GM21528 (cell line): ENCODE data around the gene ATP4B.
"Not testable (repeated sequence)": the region's sequence is repeated elsewhere in the genome, so short reads cannot be mapped to it uniquely, and the experiment has no call there.

ENCODE experiments used
- ATAC-seq: cut with Tn5 transposase; IDR thresholded peaks from one replicate; pipeline ENCODE4 v1.9.1; 2021; ENCODE audit warnings: mild to moderate bottlenecking, moderate library complexity; ENCODE audit not compliant: unreplicated experiment, low FRiP score

The ATP4B gene

DNA sequence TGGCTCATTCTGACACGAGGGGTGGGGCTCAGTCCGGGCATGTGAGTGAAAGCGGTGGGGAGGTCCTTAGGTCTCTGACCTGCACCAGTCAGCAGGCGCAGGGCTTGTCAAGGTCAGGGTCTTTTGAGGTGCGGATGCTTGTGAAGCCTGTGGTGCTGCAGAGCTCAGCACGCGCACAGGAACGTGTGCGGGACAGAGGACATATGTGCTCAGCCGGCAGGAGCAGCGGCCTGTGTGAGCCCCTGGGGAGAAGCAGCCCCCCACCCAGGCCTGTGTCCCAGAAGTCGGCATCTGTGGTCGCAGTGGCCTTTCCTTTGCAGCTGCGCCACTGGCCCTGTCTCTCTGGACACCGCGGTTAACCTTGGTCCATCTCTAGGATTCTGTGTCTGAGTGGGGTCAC, 30.9 kb downstream of the ATP4B start:
- no peak for ATAC-seq

DNA sequence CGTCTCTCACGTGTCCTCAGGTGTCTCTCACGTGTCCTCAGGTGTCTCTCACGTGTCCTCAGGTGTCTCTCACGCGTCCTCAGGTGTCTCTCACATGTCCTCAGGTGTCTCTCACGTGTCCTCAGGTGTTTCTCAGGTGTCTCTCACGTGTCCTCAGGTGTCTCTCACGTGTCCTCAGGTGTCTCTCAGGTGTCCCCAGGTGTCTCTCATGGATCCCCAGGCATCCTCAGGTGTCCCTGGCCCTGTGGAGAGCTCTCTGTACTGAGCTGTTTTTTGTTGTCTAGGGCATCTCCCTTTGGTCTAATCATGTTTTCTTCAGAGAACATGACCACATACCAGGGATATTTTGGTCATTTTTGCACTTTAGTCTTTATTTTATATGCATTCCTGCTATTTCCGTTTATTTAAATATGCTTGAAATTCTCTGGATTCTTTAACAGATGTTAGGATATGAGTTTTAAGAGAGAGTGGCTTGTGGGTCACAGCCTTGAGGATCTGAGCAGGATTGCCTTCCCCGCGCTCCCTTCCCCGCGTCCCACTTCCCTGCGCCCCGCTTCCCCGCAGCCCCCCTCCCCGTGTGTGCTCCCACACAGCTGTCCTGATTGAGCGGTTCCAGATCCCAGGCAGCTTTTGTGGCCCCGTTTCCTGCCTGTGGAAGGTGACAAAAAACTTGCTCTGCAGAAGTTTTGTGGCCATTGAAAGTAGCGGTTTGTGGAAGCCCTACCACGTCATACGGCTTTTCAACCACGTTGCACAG, 31.9 kb downstream of the ATP4B start:
- no peak for ATAC-seq

DNA sequence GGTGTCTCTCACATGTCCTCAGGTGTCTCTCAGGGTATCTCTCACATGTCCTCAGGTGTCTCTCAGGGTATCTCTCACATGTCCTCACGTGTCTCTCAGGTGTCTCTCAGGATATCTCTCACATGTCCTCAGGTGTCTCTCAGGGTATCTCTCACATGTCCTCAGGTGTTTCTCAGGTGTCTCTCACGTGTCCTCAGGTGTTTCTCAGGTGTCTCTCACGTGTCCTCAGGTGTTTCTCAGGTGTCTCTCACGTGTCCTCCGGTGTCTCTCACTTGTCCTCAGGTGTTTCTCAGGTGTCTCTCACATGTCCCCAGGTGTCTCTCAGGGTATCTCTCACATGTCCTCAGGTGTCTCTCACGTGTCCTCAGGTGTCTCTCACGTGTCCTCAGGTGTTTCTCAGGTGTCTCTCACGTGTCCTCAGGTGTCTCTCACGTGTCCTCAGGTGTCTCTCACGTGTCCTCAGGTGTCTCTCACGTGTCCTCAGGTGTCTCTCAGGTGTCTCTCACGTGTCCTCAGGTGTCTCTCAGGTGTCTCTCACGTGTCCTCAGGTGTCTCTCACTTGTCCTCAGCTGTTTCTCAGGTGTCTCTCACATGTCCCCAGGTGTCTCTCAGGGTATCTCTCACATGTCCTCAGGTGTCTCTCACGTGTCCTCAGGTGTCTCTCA, 33.2 kb downstream of the ATP4B start:
- not testable (repeated sequence) for ATAC-seq

DNA sequence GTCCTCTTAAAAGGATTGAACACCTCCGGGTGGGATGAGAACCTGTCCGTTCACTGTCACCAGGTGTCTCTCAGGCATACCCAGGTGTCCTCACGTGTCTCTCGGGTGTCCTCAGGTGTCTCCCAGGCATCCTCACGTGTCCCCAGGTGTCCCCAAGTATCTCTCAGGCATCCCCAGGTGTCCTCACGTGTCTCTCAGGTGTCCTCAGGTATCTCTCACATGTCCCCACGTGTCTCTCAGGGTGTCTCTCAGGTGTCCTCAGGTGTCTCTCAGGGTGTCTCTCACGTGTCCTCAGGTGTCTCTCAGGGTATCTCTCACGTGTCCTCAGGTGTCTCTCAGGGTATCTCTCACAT, 33.8 kb downstream of the ATP4B start:
- ATAC-seq, result no peak

DNA sequence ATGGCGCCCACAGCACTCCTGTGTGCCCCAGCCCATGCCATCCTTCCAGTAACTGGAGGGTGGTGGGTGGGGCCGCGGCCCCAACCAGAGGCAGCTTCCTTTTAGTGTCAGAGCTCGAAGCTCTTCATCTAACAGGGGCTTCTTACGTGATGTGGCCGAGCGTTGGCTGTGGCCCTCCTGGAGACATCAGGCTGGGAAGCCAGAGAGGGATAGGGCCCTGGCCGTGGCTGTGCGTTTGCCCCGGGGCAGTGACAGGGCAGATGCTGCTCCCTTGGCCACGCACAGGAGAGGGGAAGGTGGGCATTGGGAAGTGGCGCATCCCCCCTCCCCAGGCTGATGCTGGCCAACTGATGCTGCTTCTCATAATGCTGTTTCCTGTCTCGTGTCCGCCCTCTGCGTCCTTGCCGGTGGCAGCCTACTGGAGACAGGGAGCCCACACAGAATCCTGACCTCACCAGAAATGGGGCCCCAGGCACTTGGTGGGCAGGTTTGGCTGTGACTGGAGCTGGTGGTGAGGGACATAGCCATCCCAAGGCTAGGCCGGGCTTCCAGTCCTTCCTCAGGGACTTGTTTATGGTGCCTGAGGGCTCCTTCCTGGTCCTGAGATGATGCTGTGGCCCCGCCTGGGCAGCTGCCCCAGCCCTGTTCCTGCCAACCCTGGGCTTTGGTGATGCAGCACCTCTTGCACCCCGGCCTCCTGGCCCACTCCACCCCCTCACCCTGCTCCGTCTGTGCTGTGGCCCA, 34.3 kb downstream of the ATP4B start:
- ATAC-seq, result no peak

DNA sequence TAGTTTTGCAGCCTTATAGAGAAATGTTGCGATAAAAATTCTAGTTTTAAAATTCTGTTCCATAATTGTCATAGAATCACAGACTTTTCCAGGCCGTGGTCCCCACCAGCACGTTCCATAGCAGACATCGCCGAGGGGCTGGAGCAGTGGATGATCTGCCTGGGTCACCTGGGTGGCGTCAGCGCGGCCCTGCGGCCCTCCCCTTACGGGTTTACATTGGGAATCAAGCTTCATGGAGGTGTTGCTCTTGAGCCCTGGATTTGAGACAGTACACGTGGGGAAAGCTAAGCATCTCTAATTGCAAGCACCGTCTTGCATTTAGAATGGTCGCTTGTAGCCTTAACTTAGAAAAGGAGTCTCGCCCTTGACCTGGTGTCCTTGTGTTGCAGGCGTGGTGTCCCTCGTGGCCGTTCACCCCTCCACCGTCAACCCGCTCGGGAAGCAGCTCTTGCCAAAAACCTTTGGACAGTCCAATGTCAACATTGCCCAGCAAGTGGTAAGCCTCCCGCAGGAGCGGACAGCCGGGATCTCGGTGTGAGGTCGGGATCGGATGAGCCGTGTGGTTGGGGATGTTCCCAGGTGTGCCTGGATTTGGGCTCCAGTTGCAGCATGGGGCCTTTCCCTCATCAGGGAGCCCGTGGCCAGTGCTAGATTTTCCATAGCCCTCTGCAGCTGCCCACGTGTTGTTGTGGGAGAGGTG, 35.1 kb downstream of the ATP4B start:
- ATAC-seq, result no peak

DNA sequence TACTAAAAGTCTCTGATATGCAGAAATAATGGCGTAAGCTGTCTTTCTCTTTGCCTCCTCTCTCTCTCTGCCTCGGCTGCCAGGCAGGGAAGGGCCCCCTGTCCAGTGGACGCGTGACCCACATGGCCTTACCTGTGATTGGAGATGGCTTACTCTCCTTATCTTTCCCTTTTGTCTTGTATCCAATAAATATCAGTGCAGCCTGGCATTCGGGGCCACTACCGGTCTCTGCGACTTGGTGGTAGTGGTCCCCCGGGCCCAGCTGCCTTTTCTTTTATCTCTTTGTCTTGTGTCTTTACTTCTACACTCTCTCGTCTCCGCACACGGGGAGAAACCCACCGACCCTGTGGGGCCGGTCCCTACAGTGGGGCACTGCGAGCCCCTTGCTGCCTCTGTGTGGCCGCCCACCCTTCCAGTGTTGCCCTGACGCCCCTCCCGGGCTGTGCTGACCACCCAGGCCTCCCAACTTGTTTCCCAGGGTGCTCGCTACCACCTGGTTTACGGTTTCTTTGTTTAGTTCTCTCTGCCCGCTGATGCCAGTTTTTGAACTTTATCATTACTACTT, 35.9 kb downstream of the ATP4B start:
- not testable (repeated sequence) for ATAC-seq

DNA sequence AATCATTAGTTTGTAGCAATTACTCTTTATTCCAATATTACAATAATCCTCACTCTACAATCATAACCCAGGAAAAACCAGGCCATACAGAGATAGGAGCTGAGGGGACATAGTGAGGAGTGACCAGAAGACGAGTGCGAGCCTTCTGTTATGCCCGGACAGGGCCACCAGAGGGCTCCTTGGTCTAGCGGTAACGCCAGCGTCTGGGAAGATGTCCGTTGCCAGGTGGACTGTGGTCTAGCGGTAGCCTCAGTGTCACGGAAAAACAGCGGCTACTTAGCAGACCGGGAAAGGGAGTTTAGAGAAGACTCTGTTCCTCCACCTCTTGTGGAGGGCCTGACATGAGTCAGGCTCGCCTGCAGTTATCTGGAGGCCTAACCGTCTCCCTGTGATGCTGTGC, 36.5 kb downstream of the ATP4B start:
- not testable (repeated sequence) for ATAC-seq

DNA sequence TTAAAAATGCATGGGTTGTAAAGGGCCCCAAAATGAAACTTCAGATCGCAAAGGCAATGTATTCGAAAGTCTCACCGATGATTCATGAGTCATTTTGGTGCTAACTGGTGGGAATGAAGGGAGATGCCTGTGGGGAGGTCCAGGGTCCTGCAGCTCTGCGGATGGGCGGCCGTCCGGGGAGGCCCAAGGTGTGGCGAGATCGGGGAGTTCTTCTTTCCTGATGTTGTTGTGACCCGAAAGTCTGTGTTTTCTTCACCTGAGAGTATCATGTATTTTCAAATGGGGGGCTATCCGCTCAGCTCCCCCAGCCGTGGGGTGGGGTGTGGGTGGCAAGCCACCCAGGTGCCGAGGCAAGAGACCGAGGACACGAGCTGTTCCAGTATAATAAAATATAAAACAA, 37.0 kb downstream of the ATP4B start:
- ATAC-seq, result no peak

DNA sequence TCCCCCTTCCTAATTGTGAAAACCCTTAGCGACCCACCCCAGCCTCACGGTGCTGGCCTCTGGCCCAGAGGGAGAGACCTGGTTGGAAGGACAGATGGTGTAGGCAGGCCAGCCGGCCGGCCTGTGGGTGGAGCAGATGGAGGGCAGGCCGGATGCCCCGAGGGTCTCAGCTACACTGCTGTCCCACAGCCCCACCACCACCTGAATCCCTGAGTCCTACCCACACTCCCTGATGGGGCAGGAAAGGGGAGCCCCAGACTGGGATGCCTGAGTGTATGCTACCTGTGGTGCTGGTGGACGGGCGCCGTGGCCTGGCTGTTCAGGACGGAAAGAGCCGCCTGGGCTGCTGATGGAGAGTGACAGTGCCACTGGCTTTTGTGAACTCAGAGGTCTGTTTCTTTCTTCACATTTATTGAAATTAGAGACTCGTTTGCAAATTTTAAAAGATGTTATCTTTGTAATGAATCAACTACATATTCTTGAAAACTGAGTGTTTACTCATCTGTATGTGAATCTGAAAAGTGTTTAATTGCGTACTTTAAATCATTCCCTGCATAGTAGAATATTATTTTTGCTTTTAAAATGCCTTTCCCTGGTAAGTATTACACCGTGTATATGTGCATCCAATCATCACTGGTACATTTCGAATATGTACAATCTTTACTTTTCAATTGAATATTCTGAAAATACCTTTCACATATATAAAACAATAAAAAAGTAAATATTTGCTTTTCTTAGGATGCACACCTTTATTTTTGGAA, 37.8 kb downstream of the ATP4B start:
- ATAC-seq, result no peak

DNA sequence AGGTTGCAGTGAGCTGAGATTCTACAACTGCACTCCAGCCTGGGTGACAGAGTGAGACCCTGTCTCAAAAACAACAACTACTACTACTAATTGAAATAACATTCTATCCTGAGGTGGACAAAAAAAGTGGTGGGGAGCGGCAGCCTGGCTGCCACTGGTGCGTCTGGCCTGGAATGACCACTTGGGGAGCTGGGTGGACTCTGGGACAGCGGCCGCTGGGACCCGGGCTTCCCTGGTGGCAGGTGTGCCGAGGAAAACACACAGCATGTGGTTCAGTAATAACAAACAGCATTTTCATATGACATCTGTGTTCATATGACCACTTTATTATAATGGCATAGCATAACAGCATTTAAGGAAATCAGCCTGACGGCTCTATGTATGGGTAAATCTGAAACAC, 39.5 kb downstream of the ATP4B start:
- no peak for ATAC-seq

DNA sequence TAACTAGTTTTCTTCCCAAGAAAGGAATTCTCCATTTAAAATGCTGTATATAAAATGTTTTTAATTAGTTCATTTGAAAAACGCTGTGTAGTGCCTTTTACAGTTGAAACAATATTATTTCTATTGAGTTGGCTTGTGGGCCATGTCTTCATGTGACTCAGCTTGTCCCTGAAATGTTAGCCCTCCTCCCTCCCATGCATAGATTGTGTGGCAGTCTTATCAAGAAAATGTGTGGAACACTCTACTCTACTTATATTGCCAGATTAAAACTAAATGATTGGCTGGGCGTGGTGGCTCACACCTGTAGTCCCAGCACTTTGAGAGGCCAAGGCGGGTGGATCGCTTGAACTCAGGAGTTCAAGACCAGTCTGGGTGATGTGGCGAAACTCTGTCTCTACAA, 40.0 kb downstream of the ATP4B start:
- no peak for ATAC-seq

DNA sequence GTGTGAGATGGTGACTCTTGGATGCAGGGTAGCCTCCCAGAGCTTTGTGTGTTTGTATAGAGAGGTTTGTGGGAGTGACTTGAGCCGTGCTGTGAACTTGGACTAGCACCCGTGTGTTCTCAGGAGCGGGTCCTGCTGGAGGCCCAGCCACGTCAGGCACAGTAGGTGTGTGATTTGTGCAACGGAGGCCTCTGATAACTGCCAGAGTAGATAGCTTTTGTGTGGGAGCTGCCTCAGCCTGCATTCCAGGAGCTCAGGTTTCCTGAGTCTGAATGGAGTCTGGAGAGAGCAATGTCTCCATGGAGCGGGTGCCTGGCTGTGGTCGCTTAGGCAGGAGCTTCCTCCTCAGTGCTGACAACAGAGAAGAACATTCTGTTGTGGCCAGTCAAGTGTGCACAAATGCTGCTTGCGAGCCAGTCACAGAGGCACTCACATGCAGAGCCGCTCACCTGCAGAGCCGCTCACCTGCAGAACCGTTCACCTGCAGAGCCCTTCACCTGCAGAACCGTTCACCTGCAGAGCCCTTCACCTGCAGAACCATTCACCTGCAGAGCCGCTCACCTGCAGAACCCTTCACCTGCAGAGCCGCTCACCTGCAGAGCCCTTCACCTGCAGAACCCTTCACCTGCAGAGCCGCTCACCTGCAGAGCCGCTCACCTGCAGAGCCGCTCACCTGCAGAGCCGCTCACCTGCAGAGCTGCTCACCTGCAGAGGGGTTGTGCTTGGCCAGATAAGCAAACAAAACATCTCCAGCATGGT, 40.8 kb downstream of the ATP4B start:
- no peak for ATAC-seq

DNA sequence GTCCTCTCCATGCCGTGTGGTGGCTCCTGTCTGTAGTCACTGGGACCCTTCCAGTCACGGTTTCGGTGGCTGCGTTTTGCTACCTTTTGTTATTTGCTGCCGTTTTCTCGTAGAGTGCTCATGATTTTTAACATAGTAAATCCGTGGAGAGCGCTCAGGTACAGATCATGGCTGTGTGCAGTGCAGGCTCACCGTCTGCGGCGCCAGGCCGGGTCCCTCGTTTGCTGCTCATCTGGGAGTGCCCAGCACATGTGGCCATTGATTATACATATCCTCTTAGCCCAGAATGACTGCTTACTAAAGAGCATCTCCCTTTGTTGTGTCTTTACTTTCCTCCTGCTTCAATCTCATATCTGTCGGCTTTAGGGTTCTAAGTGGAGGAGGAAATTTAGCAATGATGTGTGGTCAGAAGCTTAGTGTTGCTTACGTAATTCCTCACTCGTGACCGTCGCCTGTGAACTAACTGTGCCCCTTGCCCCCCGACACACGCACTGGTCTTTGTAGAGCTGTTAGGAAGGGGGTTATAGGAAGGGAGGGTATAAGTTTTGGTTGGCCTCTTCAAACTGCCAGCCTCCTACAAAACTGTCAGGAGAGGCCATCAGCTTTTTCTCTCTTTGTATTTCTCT, 41.6 kb downstream of the ATP4B start:
- no peak for ATAC-seq

DNA sequence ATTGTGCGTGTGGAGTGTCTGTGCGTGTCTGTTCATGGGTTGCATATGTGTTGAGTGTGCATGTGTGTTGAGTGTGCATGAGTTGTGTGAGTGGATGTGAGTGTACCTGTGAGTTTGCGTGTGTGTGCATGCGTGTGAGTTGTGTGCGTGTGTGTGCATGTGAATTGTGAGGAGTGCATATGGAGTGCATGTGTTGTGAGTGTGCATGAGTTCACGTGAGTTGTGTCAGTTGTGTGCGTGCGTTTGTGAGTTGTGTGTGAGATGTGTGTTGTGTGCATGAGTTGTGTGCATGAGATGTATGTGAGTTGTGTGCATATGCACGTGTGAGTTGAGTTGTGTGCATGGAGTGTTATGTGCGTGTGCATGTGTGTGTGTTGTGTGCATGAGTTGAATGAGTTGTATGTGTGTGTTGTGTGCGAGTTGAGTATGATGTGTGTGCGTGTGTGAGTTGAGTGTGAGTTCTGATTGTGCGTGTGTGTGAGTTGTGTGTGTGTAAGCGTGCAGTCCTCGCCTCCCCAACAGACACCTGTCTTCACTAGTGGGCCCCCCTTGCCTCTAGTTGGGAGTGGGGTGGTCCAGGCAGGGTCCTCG, 44.1 kb downstream of the ATP4B start:
- no peak for ATAC-seq

DNA sequence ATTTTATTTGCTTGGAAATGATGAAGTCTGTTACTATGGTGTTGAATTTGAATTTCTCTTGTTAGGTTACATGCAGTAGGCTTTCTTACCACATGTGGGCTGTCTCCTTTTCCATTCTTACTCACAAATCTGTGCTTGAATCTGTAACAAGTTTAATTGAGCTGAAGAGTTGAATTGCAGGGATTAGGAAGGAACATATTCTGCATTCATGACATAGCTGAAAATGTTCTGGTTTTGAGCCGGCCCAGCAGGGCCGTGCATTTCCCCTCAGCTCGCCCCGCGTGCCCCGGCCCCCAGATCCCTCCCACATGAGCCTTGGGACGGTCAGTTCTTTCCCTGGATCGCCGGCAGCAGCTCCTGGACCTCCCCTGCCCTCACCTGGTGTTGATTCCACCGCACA, 45.4 kb downstream of the ATP4B start:
- ATAC-seq, result no peak

DNA sequence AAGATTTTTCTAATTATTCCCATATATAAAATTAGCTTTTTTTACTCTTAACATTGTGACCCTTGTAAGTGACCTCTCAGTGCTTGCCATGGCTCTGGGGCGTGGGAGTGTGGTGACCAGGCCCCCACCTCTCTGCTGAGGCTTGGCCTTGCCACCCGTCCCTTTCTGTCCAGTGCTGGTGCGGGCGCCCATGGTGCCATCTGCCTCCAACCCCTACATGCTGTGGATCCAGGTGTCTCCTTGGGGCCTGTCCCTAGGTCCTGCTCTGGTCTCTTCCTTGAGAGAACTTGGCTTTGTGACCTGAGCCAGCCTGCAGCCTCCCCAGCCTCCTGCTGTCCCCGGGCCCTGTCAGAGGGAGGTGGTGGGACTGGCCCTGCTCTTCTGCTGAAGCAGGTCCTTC, 46.0 kb downstream of the ATP4B start:
- ATAC-seq, result no peak

DNA sequence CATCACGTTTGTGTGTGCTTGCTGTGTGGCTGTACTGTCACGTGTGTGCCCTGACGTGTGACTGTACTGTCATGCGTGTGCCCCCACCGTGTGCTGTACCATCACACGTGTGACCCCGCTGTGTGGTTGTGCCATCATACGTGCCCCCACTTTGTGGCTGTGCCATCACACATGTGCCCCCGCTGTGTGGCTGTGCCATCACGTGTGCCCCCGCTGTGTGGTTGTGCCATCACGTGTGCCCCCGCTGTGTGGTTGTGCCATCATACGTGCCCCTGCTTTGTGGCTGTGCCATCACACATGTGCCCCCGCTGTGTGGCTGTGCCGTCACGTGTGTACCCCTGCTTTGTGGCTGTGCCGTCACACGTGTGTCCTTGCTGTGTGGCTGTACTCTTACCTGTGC, 47.7 kb downstream of the ATP4B start:
- no peak for ATAC-seq

DNA sequence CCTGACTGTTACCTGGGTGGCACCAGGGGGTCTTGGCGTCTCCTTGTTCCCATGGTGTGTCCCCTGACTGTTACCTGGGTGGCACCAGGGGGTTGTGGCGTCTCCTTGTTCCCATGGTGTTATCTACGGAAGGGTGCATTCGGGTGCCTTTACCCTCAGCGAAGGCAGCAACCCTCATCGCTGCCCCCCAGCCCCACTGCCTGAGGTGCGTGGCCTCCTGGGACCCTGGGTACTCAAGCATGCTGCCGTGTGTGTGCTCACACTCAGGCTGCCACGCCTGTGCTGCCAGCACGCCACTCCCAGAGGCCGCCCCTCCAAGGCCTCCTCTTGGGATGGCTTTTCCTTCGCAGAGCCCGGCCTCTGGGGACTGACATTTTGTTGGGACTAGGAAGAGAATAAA, 48.4 kb downstream of the ATP4B start:
- no peak for ATAC-seq
